Ectodermal cell (in vitro differentiated cells): ENCODE measurements around the gene LRMDA.

ENCODE experiments used
- H3K27ac ChIP-seq: 2 replicates; pipeline ENCODE4 v1.7.0; 2013; ENCODE audit warnings: mild to moderate bottlenecking, low read depth, low read length; ENCODE audit not compliant: insufficient read depth, poor library complexity, severe bottlenecking
- H3K27me3 ChIP-seq: 2 replicates; pipeline ENCODE4 v1.7.0; 2013; ENCODE audit warnings: mild to moderate bottlenecking, low read length; ENCODE audit not compliant: insufficient read depth, control insufficient read depth, poor library complexity, severe bottlenecking
- H3K36me3 ChIP-seq: one replicate; pipeline ENCODE4 v1.7.0; 2013; ENCODE audit warnings: low read length; ENCODE audit not compliant: control insufficient read depth, insufficient read depth
- H3K4me1 ChIP-seq: one replicate; pipeline ENCODE4 v1.7.0; 2013; ENCODE audit warnings: low read length; ENCODE audit not compliant: control insufficient read depth, insufficient read depth
- H3K4me3 ChIP-seq: 2 replicates; pipeline ENCODE4 v1.7.0; 2013; ENCODE audit warnings: low read depth, low read length, control low read depth; ENCODE audit not compliant: insufficient read depth
- H3K9me3 ChIP-seq: 2 replicates; pipeline ENCODE4 v1.7.0; 2013; ENCODE audit warnings: mild to moderate bottlenecking, low read length, moderate library complexity; ENCODE audit not compliant: control insufficient read depth
- WGBS, 2 experiments: methylation state at CpG; one replicate each; pipeline ENCODE4 v1.1.7; 2013; ENCODE audit warnings: missing lambda C conversion rate in 2 of 2; 5-methylcytosine and 5-hydroxymethylcytosine counted together

The LRMDA gene

DNA sequence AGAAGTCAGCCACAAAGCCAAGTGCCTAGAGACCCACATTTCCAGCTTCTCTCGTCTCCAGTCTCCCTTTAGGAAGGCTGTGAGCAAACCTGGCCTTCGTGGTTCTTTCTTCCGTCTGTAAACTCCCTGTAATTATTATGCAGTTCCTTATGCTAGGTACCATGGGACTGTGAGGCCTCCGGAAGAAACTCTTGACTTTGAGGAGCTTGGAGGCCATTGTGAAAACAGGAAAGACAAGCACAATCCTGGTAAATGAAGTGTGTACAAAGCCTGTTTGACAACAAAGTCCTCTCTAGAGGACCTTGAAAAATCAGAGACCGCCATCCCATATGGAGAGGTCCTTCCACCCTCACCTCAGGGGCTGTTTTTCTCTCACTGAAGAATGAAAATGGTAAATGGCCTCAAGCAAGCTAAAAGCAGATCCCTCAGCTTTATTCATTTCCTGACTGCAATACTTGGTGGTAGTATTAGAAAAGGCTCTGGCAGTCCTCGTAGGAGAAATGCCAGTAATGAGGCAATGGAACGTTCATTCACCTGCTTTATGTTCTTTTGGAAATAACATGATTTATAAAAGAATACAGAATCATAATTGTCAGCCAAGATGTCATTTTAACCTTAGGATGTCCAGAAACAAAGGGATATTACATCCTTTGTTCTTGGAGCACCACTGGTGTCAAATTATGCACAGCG lies 926.4 kb downstream of the LRMDA start:
- Histone ChIP-seq H3K27me3 (no peaks in the 10 kb centered on the region), H3K36me3 (no peaks in the 10 kb centered on the region), H3K27ac (no peak overlapping the region), H3K4me1 (no peaks in the 10 kb centered on the region), H3K4me3 (no peak overlapping the region), H3K9me3 (no peaks in the 10 kb centered on the region)
- WGBS, 2 experiments = 91 to 95% methylated on average over 7 to 8 of the region's 8 CpGs

GRCh38 chr10:76358743-76359395 lies 927.4 kb downstream of the LRMDA start:
- Histone ChIP-seq H3K27me3 (no peaks in the 10 kb centered on the region), H3K9me3 (no peaks in the 10 kb centered on the region), H3K27ac (no peak overlapping the region), H3K4me1 (no peaks in the 10 kb centered on the region), H3K36me3 (no peaks in the 10 kb centered on the region), H3K4me3 (no peak overlapping the region)
- WGBS, 2 experiments = 92 to 98% methylated on average over 5 of the region's 5 CpGs

DNA sequence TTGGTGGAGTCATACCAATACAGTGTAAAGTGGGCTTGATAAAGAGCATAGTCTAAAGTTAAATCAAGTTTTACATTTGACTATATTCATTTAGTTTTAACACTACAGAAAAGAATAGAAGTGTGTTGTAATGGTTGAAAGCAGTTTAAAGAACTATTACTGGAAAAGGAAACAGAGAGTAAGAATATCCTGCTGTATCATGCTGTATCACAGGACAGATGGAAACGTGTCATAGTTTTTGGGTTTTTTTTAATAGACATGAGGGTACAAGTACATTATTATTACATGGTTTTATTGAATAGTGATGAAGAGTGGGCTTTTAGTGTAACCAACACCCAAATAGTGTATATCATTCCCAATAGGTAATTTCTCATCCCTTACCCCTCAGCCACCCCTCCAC lies 944.3 kb downstream of the LRMDA start:
- 67 to 89% methylated on average over 1 of the region's 1 CpG for WGBS, 2 experiments
- no peak overlapping the region for H3K27ac ChIP-seq
- H3K27me3 ChIP-seq = no peaks in the 10 kb centered on the region
- no peaks in the 10 kb centered on the region for H3K36me3 ChIP-seq
- H3K4me1 ChIP-seq = no peaks in the 10 kb centered on the region
- no peaks in the 10 kb centered on the region for H3K9me3 ChIP-seq
- H3K4me3 ChIP-seq = no peak overlapping the region

- no peak overlapping the region for H3K27ac ChIP-seq
- no peak overlapping the region for H3K4me3 ChIP-seq
- WGBS, 2 experiments = 79 to 85% methylated on average over 2 of the region's 2 CpGs
- H3K36me3 ChIP-seq = no peaks in the 10 kb centered on the region
- no peaks in the 10 kb centered on the region for H3K9me3 ChIP-seq
- H3K27me3 ChIP-seq = no peaks in the 10 kb centered on the region
- no peaks in the 10 kb centered on the region for H3K4me1 ChIP-seq
These were observed 951.0 kb downstream of the LRMDA start for GRCh38 chr10:76382381-76382851.

DNA sequence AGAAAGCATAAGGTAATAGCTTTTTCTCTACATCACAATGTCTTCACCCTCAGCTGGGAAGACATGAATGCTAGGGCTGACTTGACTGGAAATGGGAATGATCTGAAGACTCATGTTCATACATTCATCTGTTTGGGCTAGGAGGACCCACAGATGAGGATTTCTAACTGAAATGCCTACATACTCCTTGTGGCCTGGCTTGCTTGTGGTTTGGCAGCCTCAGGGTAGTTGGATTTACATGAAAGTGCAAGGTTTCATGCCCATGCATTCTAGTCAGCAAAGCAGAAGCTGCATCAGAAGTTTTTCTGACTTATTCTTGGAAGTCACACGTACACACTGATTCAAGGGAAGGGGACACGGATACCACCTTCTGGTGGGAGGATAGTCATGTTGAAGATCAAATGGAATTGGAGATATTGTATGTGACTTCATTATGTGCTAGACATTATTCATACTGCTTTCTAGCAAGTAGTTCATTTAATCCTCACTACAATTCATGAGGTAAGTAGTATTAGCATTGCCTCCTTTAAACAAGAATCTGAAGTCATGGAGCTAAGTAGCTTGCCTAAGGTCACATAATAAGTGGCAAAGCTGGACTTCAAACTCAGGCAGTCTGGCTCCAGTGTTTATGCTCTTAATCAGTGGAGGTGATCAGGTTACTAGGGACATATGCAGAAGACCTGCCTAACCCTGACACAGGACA lies 957.0 kb downstream of the LRMDA start:
- H3K36me3 ChIP-seq = no peaks in the 10 kb centered on the region
- no peaks in the 10 kb centered on the region for H3K9me3 ChIP-seq
- H3K27me3 ChIP-seq = no peaks in the 10 kb centered on the region
- H3K4me3 ChIP-seq = no peak overlapping the region
- H3K27ac ChIP-seq = no peak overlapping the region
- WGBS, 2 experiments = 90 to 97% methylated on average over 2 of the region's 2 CpGs
- peaks cover 6% of the 10 kb centered on the region for H3K4me1 ChIP-seq

GRCh38 chr10:76393875-76394706 lies 962.7 kb downstream of the LRMDA start:
- no peak overlapping the region for H3K27ac ChIP-seq
- peaks cover 12% of the 10 kb centered on the region for H3K4me1 ChIP-seq
- H3K4me3 ChIP-seq = no peak overlapping the region
- no peaks in the 10 kb centered on the region for H3K27me3 ChIP-seq
- WGBS, 2 experiments = 90 to 93% methylated on average over 2 to 3 of the region's 3 CpGs
- no peaks in the 10 kb centered on the region for H3K9me3 ChIP-seq
- no peaks in the 10 kb centered on the region for H3K36me3 ChIP-seq

GRCh38 chr10:76394707-76395042 lies 963.3 kb downstream of the LRMDA start:
- Histone ChIP-seq H3K27ac (no peak overlapping the region), H3K4me3 (no peak overlapping the region), H3K27me3 (no peaks in the 10 kb centered on the region), H3K4me1 (peaks cover 12% of the 10 kb centered on the region), H3K9me3 (no peaks in the 10 kb centered on the region), H3K36me3 (no peaks in the 10 kb centered on the region)

- H3K9me3 ChIP-seq = no peaks in the 10 kb centered on the region
- no peak overlapping the region for H3K4me3 ChIP-seq
- WGBS, 2 experiments = 91 to 96% methylated on average over 1 of the region's 1 CpG
- H3K36me3 ChIP-seq = no peaks in the 10 kb centered on the region
- H3K4me1 ChIP-seq = peaks cover 12% of the 10 kb centered on the region
- H3K27me3 ChIP-seq = no peaks in the 10 kb centered on the region
- no peak overlapping the region for H3K27ac ChIP-seq
These were observed 963.8 kb downstream of the LRMDA start for GRCh38 chr10:76395251-76395650.

DNA sequence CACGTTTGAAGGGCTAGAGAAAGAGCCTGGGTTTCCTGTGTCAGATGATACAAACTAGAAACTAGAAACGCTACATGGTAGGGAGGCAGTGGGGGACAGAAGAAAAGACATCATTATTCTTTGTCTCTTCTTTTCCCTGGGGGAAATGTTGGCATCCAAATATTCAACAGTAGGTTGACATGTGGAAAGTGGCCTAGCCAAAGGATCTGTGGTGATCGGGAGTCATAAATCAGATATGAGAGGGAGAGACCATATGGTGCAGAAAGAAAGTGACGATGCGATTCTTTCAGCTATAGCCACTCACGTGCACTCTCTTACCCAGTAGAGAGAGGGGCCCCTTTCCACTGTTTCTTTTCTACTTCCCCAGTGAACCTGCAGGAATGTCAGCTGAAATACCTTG lies 964.7 kb downstream of the LRMDA start:
- Histone ChIP-seq H3K27ac (no peak overlapping the region), H3K27me3 (no peaks in the 10 kb centered on the region), H3K36me3 (no peaks in the 10 kb centered on the region), H3K4me1 (peaks cover 9% of the 10 kb centered on the region), H3K9me3 (no peaks in the 10 kb centered on the region), H3K4me3 (no peak overlapping the region)
- WGBS, 2 experiments = 92 to 93% methylated on average over 6 of the region's 6 CpGs
